ENCODE data around the gene RBM10.
"Not testable (repeated sequence)": the region's sequence is repeated elsewhere in the genome, so short reads cannot be mapped to it uniquely, and the experiment has no call there.

RBM10 gene

GRCh38 chrX:47144626-47145394, at the start of gene RBM10, which contains the start of gene NDUFB11:
TSS of gene RBM10 (plus strand) at chrX:47145221. CDS start at chrX:47147482, 2,261 bp downstream.
TSS of gene NDUFB11 (minus strand) at chrX:47144702. CDS start at chrX:47144679, 23 bp downstream.
- DNase-seq (ENCODE audit: low spot score): peak; percentile 95

- DNase-seq (ENCODE audit: low spot score): no peak
Observed at GRCh38 chrX:47097018-47097417, 48.0 kb upstream of the RBM10 start.

- no peak for DNase-seq (ENCODE audit: low spot score)
Observed at GRCh38 chrX:47098338-47099094, 46.5 kb upstream of the RBM10 start.

- DNase-seq (ENCODE audit: low spot score): no peak
Observed at GRCh38 chrX:47101206-47101605, 43.8 kb upstream of the RBM10 start.

- DNase-seq (ENCODE audit: low spot score): not testable (repeated sequence)
Observed at GRCh38 chrX:47110936-47111615, 33.9 kb upstream of the RBM10 start.

- DNase-seq (ENCODE audit: low spot score): no peak
Observed at GRCh38 chrX:47112316-47112954, 32.6 kb upstream of the RBM10 start.

- not testable (repeated sequence) for DNase-seq (ENCODE audit: low spot score)
Observed at GRCh38 chrX:47116551-47117110, 28.4 kb upstream of the RBM10 start.

- DNase-seq (ENCODE audit: low spot score): not testable (repeated sequence)
Observed at GRCh38 chrX:47124466-47124865, 20.6 kb upstream of the RBM10 start.

- peak; percentile 97 for DNase-seq (ENCODE audit: low spot score)
Observed at GRCh38 chrX:47129157-47129898, 15.7 kb upstream of the RBM10 start.

- DNase-seq (ENCODE audit: low spot score): peak; percentile 15
Observed at GRCh38 chrX:47129899-47130358, 15.1 kb upstream of the RBM10 start.

- no peak for DNase-seq (ENCODE audit: low spot score)
Observed at GRCh38 chrX:47133493-47133892, 11.5 kb upstream of the RBM10 start.

GRCh38 chrX:47135650-47136049, 9.4 kb upstream of the RBM10 start:
- DNase-seq (ENCODE audit: low spot score): not testable (repeated sequence)

GRCh38 chrX:47138171-47138570, 6.8 kb upstream of the RBM10 start:
- no peak for DNase-seq (ENCODE audit: low spot score)

- peak; percentile 37 for DNase-seq (ENCODE audit: low spot score)
Observed at GRCh38 chrX:47143894-47144625, 961 bp upstream of the RBM10 start.

GRCh38 chrX:47145395-47146120, 537 bp downstream of the RBM10 start:
- DNase-seq (ENCODE audit: low spot score): no peak

- no peak for DNase-seq (ENCODE audit: low spot score)
Observed at GRCh38 chrX:47146121-47146935, 1.3 kb downstream of the RBM10 start.

- no peak for DNase-seq (ENCODE audit: low spot score)
Observed at GRCh38 chrX:47146936-47147859, 2.2 kb downstream of the RBM10 start.
